Measurements from ENCODE around the gene PUS1. TPM values are rescaled to one million over a fixed set of nuclear protein-coding genes. Genes with fewer than 3 reads are reported as not detected.

PUS1 gene
- total RNA-seq, 1 donor from 2014 or later, result 33.7 TPM

DNA sequence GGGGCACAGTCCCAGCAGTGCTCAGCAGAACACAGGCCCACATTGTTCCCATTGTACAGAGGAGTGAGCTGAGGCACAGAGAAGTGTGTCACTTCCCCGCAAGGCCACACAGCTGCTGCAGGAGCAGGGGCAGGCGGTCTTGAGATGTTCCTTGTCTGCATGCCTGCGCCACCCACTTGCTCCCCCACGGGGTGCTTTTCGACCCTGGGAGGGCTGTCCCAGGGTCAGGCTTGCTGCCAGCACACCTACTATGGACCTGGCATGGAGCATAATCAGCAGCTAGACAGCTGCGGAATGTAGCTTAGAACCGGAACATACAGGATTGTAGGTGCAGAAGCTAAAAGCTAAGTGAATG, 12.9 kb downstream of the PUS1 start:
- H3K9ac ChIP-seq (ENCODE audit: low read length), result no peak overlapping the region
- peaks cover 12% of the 10 kb centered on the region for H3K36me3 Mint-ChIP-seq (ENCODE audit: low read depth, unreplicated experiment)
- H3K79me2 ChIP-seq (ENCODE audit: insufficient read depth, low read length), result peaks cover 6% of the 10 kb centered on the region
- H3K9me3 ChIP-seq (ENCODE audit: insufficient read depth, low read depth, low read length), result no peaks in the 10 kb centered on the region
- no peak for FAIRE-seq
- DNase-seq (ENCODE audit: low read depth), result no peak
- H3K4me3 ChIP-seq (ENCODE audit: insufficient read depth, low read depth, low read length), result no peak overlapping the region
- no peak overlapping the region for H3K27ac ChIP-seq (ENCODE audit: low read depth, low read length)
- H3K4me3 Mint-ChIP-seq (ENCODE audit: unreplicated experiment), result no peak overlapping the region
- no peaks in the 10 kb centered on the region for H3K4me1 Mint-ChIP-seq (ENCODE audit: low read depth, unreplicated experiment)
- peaks cover 8% of the 10 kb centered on the region for H4K20me1 ChIP-seq (ENCODE audit: insufficient read depth, low read length)
- no peaks in the 10 kb centered on the region for H3K9me3 Mint-ChIP-seq (ENCODE audit: unreplicated experiment)
- TF ChIP-seq EZH2 (IDR thresholded peaks at IDR 0.05; ENCODE audit: insufficient read depth, low read length) (no peak), CTCF (IDR thresholded peaks at IDR 0.05; ENCODE audit: insufficient read depth, low read depth, low read length) (no peak)
- peaks cover 18% of the 10 kb centered on the region for H3K36me3 ChIP-seq (ENCODE audit: insufficient read depth, low read length)
- no peaks in the 10 kb centered on the region for H3K27me3 ChIP-seq (ENCODE audit: insufficient read depth, low read length)
- no peak overlapping the region for H3K4me2 ChIP-seq (ENCODE audit: low read length)
- no peaks in the 10 kb centered on the region for H3K4me1 ChIP-seq (ENCODE audit: insufficient read depth, low read length)
- no peak overlapping the region for H2AFZ ChIP-seq (ENCODE audit: low read depth, low read length)
- H3K27me3 Mint-ChIP-seq (ENCODE audit: low read depth, unreplicated experiment), result no peaks in the 10 kb centered on the region
- H3K27ac Mint-ChIP-seq (ENCODE audit: unreplicated experiment), result no peak overlapping the region

- no peak overlapping the region for H2AFZ ChIP-seq (ENCODE audit: low read depth, low read length)
- H3K27me3 Mint-ChIP-seq (ENCODE audit: low read depth, unreplicated experiment), result no peaks in the 10 kb centered on the region
- H3K9me3 Mint-ChIP-seq (ENCODE audit: unreplicated experiment), result no peaks in the 10 kb centered on the region
- no peak overlapping the region for H3K9ac ChIP-seq (ENCODE audit: low read length)
- H3K4me2 ChIP-seq (ENCODE audit: low read length), result no peak overlapping the region
- H3K79me2 ChIP-seq (ENCODE audit: insufficient read depth, low read length), result peaks cover 6% of the 10 kb centered on the region
- FAIRE-seq (no peak), DNase-seq (ENCODE audit: low read depth) (no peak)
- no peaks in the 10 kb centered on the region for H3K27me3 ChIP-seq (ENCODE audit: insufficient read depth, low read length)
- no peaks in the 10 kb centered on the region for H3K4me1 ChIP-seq (ENCODE audit: insufficient read depth, low read length)
- TF ChIP-seq CTCF (IDR thresholded peaks at IDR 0.05; ENCODE audit: insufficient read depth, low read depth, low read length) (no peak), EZH2 (IDR thresholded peaks at IDR 0.05; ENCODE audit: insufficient read depth, low read length) (no peak)
- no peaks in the 10 kb centered on the region for H3K9me3 ChIP-seq (ENCODE audit: insufficient read depth, low read depth, low read length)
- peaks cover 8% of the 10 kb centered on the region for H4K20me1 ChIP-seq (ENCODE audit: insufficient read depth, low read length)
- H3K4me3 ChIP-seq (ENCODE audit: insufficient read depth, low read depth, low read length), result no peak overlapping the region
- no peak overlapping the region for H3K4me3 Mint-ChIP-seq (ENCODE audit: unreplicated experiment)
- H3K36me3 ChIP-seq (ENCODE audit: insufficient read depth, low read length), result peaks cover 16% of the 10 kb centered on the region
- H3K36me3 Mint-ChIP-seq (ENCODE audit: low read depth, unreplicated experiment), result peaks cover 12% of the 10 kb centered on the region
- no peak overlapping the region for H3K27ac Mint-ChIP-seq (ENCODE audit: unreplicated experiment)
- H3K4me1 Mint-ChIP-seq (ENCODE audit: low read depth, unreplicated experiment), result no peaks in the 10 kb centered on the region
- no peak overlapping the region for H3K27ac ChIP-seq (ENCODE audit: low read depth, low read length)
These were observed 13.6 kb downstream of the PUS1 start for GRCh38 chr12:131942671-131943070.

- Histone ChIP-seq H3K4me1 (ENCODE audit: insufficient read depth, low read length) (no peaks in the 10 kb centered on the region), H3K4me3 (ENCODE audit: insufficient read depth, low read depth, low read length) (no peak overlapping the region), H3K4me2 (ENCODE audit: low read length) (no peak overlapping the region), H2AFZ (ENCODE audit: low read depth, low read length) (no peak overlapping the region), H4K20me1 (ENCODE audit: insufficient read depth, low read length) (peaks cover 8% of the 10 kb centered on the region), H3K27ac (ENCODE audit: low read depth, low read length) (no peak overlapping the region), H3K27me3 (ENCODE audit: insufficient read depth, low read length) (no peaks in the 10 kb centered on the region), H3K79me2 (ENCODE audit: insufficient read depth, low read length) (peaks cover 6% of the 10 kb centered on the region), H3K9me3 (ENCODE audit: insufficient read depth, low read depth, low read length) (no peaks in the 10 kb centered on the region), H3K36me3 (ENCODE audit: insufficient read depth, low read length) (peaks cover 14% of the 10 kb centered on the region), H3K9ac (ENCODE audit: low read length) (no peak overlapping the region)
- Mint-ChIP-seq H3K9me3 (ENCODE audit: unreplicated experiment) (no peaks in the 10 kb centered on the region), H3K27ac (ENCODE audit: unreplicated experiment) (no peak overlapping the region), H3K27me3 (ENCODE audit: low read depth, unreplicated experiment) (no peaks in the 10 kb centered on the region), H3K4me1 (ENCODE audit: low read depth, unreplicated experiment) (no peaks in the 10 kb centered on the region), H3K4me3 (ENCODE audit: unreplicated experiment) (no peak overlapping the region), H3K36me3 (ENCODE audit: low read depth, unreplicated experiment) (peaks cover 12% of the 10 kb centered on the region)
- no peak for FAIRE-seq
- no peak for DNase-seq (ENCODE audit: low read depth)
- no peak for TF ChIP-seq EZH2 (IDR thresholded peaks at IDR 0.05; ENCODE audit: insufficient read depth, low read length)
- no peak for TF ChIP-seq CTCF (IDR thresholded peaks at IDR 0.05; ENCODE audit: insufficient read depth, low read depth, low read length)
These were observed 14.3 kb downstream of the PUS1 start for GRCh38 chr12:131943389-131943788.

All from astrocyte (in vitro differentiated cells and primary cell).